NCI-H2196 treated with DMSO at 0.1 percent for 48 hours (cell line): ENCODE measurements around the gene OR2V2.
"Not testable (repeated sequence)": the region's sequence is repeated elsewhere in the genome, so short reads cannot be mapped to it uniquely, and the experiment has no call there.

Source experiments
- DNase-seq: peaks from one replicate; lab custom pipeline; 2025; ENCODE audit not compliant: unreplicated experiment; lab: John Stamatoyannopoulos, UW

The OR2V2 gene

DNA sequence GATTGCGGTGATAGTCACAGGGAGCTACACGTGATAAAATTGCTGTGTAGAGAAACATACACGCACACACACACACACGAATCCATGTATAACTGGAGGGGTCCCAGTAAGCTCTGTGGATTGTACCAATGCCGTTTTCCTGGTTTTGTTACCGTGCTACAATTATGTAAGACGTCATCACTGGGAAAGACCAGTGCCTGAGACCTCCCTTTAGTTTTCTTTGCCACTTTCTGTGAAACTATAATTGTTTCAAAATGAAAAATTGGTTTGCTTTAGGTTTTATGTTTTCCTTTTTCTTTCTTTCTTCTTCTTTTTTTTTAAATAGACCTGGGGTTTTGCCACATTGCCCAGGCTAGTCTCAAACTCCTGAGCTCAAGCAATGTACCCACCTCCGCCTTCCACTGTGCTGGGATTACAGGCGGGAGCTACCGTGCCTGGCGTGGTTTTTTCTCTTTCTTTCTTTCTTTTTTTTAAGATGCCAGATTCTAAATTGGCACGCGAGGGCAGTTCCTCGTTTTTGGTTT, 21.3 kb downstream of the OR2V2 start:
- DNase-seq = no peak

DNA sequence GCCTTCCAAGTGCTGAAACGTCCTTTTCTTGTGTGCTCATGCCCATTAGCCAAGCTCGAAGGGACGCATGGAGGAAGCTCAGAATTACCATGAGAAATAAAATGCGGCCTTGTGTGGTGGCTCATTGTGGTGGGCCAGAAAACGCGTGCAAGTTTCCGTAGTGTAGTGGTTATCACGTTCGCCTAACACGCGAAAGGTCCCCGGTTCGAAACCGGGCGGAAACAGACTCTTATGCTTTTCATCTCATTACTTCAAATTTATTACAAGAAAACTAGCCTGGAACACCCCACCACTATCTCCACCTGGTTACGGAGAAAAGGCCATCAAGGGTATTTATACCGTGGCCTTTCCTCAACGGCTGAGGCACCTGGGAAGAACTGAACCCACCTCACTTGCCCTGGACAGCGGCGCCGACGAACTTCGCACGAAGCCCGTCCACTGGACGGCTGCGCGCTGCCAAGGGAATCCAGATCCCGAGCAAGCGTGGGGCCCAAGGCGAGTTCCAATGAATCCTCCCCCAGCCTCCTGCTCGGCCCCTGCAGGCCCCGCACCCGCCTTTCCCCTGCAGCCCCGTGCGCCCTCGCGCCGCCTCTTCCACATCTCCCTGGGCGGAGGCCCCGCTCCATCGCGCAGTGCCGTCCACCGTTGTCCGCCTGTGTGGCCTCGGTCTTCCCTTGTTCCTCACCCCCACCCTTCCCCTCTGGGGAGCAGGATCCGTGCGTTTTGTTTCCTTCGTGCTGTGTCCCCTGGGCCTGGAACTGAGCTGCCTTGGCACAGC, 22.3 kb downstream of the OR2V2 start:
- not testable (repeated sequence) for DNase-seq

DNA sequence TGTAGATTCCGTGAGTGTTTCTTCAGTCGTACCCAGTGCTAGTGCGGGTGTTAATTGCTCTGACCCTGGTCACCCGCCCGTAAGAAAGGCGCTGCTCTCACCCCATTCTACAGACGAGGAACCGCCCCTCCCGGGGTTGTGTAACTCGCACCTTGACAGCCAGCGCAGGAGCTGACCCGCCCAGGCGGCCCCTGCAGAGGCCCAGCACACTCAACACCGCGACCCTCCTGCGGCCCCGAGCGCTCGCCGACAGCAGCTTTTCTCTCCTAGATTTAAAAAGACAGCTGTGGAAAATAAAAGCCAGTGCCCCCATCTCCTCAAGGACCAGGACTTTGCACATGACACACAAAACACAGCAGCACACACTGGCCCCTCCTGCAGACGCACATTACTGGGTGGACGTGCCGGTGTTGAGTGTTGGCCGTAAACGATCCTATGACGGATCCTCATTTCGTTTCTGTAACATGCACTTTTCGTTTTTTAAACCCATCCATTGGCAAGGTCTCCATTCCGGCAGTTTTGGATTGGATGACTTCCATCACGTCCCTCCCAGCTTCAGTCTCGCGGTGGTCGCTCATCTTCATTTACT, 22.9 kb downstream of the OR2V2 start:
- no peak for DNase-seq

DNA sequence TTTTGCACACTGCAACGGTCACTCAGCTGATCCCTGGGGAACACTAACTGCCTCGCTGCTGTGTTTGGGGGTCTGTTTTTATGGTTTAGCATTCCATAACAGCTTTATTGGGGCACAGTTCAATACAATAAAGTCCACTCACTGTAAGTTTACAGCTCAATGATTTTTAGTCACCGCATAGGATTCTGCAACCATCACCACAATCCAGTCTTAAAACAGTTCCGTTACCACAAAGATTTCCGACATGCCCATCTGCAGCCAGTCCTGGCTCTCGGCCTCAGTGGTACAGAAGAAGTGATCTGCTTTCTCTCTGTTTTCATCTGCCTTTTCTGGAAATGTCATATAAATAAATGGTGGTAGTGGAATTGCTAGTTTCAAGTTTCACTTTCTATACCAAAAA, 23.6 kb downstream of the OR2V2 start:
- no peak for DNase-seq

DNA sequence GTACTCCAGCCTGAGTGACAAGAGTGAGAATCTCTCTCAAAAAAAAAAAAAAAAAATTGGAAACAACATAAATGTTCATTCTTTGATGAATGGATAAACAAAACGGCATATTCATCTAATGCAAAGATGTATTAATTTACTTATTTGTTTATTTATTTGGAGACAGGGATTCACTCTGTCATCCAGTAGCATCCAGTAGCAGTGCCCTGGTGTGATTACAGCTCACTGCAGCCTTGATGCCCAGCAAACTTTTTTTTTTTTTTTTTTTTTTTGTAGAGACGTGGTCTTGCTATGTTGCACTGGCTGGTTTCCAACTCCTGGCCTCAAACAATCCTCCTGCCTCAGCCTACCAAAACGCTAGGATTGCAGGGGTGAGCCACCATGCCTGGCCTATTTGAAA, 24.4 kb downstream of the OR2V2 start:
- no peak for DNase-seq

DNA sequence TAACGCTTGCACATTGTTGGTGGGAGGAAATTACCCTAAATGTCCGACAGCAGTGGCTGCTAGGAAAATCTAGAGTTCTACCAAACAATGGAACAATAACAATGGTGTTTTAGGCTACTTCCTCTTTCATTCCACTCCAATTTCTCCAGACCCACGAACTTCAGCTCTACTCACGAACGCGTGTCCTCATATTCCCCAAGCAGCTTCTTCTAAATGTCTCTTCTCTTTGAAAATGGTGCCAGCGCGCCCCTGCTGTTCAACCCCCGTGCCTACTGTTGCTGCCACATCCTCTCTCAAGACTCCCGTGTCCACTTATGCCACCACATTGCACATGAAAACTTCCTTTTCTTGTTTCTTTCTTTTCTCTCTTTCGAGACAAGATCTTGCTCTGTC, 25.6 kb downstream of the OR2V2 start:
- DNase-seq = no peak

DNA sequence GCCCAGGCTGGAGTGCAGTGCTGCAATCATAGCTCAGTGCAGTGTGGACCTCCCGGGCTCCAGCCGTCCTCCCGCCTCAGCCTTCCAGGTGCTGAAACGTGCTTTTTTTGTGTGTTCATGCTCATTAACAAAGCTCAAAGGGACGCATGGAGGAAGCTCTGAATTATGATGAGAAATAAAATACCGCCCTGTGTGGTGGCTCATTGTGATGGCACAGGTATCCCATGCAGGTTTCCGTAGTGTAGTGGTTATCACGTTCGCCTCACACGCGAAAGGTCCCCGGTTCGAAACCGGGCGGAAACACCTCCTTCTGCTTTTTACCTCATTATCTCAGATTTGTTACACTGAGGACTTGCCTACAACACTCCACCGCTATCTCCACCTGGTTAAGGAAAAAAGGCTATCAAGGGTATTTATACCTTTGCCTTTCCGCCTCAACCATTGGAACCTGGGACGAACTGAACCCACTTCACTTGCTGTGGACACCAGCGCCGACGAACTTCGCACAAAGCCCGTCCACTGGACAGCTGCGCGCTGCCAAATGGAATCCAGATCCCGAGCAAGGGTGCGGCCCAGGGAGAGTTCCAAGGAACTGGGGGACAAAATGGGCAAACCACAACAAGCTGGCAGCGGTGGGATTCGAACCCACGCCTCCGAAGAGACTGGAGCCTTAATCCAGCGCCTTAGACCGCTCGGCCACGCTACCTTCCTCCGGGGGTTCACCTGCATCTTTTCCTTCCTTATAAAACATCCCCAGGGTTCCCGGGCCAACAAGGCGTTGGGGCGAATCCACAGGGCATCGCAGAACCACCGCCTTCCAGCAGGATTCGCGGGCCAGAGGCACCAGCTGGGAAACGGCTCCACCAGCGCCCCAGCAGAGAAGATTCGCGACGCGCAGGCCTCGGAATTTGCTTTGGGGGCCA, 26.3 kb downstream of the OR2V2 start:
- DNase-seq = no peak

DNA sequence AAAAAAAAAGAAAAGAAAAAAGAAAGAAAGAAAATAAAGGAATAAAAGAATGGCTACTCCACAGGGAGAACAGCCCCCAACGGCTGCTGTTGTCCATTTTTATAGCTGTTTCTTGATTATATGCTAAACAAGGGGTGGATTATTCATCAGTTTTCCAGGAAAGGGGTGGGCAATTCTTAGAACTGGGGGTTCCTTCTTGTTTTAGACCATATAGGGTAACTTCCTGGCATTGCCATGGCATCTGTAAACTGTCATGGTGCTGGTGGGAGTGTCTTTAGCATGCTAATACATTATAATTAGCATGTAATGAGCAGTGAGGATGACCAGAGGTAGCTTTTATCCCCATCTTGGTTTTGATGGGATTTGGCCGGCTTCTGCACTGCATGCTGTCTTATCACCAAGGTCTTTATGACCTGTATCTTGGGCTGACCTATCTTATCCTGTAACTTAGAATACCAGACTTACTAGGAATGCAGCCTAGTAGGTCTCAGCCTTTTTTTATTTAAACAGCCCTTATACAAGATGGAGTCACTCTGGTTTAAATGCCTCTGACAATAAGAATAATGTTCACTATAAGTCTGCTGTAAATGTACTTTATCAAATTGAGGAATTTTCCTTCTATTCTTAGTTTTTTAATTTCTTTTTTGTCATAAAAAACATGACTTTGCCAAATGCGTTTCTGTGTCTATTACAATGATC, 29.0 kb downstream of the OR2V2 start:
- no peak for DNase-seq

DNA sequence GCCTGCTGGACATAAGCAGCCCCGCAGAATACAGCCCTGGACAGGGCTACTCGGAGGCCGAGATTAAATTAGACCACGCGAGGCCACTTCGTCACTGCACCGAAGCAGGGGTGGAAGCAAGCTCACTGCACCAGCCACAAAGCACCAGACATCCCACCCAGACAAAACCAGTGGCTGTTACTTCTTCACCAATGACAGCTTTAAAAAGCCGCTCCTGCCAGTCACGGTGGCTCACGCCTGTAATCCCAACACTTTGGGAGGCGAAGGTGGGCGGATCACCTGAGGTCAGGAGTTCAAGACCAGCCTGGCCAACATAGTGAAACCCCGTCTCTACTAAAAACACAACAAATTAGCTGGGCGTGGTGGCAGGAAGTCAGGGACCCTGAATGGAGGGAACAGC, 30.2 kb downstream of the OR2V2 start:
- not testable (repeated sequence) for DNase-seq

DNA sequence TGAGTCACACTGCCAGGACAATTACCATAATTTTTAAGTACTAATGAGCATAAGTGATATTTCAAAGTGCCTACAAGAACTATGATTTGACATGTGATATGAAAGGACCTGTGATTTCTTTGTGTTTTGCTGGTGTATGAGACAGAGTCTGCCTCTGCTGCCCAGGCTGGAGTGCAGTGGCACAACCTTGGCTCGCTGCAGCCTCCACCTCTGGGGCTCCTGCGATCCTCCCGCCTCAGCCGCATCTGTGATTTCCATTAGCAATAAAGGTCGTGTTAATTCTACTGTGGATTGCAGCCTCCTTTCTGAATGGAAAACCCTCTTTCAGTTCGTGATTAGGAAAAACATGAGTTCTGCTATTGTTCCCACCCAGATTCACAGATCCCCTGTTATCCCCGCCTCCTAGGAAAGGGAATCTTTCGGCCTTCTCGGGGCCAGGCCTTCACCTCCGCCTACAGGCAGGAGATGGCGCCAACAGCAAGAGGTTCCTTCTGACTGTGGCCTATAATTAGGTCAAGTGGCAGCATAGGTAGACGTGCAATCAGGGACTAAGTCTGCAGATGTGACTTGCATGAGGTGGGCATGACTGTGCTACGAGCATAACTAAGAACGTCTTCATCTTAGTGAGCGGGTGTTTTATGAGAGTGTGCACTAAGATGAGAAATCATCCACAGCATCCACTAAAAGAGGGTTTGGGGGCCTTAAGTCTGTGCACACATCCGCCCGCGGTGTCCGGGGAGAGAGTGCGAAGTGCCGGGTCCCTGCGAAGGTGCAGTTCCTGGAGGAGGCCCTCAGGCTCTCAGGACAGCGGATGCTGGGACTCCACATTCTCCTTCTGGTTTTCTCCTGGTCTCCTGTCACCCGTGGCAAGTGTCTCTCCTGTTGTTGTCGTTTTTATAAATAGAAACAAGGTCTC, 34.5 kb downstream of the OR2V2 start:
- DNase-seq = no peak

DNA sequence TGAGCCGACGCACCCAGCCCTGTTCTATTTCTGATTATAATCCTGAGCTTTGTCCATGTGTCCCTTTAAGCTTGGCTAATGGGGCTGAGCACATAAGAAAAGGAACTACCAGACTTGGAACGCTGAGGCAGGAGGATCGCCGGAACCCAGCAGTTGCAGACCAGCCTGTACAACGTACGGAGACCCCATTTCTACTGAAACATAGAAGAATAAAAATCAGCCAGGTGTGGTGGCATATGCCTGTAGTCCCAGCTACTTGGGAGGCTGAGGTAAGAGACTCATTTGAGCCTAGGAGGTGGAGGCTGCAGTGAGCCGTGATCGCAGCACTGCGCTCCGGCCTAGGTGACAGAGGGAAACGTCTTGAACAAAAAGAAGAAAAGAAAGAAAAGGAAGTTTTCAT, 35.3 kb downstream of the OR2V2 start:
- no peak for DNase-seq

DNA sequence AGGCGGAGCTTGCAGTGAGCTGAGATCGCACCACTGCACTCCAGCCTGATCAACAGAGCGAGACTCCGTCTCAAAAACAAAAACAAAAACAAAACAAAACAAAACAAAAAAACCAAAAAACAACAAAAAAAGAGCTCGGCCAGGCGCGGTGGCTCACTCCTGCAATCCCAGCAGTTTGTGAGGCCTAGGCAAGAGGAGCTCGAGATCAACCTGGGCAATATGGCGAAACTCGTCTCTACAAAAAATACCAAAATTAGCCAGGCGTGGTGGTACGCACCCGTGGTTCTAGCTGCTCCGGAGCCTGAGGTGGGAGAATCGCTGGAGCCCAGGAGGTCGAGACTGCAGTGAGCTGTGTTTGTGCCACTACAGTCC, 37.4 kb downstream of the OR2V2 start:
- no peak for DNase-seq

DNA sequence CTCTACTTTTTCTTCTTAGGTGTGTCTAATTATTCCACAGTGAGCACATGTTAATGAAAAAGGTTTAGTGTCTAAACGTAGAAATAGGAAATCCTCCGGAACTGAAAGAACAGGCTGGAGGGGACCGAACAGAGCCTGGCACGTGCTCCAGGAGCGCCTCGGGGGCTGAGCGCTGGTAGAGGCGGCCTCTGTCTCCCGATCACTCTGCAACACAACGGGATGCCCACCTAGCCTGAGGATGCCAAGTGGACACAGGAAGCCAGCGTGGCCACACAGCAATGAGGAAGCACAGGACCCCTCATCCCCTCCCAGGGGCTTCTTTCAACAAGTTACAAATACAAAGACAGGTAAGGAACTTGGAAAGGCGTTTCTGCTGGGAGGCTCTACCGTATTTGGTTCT, 38.2 kb downstream of the OR2V2 start:
- no peak for DNase-seq

DNA sequence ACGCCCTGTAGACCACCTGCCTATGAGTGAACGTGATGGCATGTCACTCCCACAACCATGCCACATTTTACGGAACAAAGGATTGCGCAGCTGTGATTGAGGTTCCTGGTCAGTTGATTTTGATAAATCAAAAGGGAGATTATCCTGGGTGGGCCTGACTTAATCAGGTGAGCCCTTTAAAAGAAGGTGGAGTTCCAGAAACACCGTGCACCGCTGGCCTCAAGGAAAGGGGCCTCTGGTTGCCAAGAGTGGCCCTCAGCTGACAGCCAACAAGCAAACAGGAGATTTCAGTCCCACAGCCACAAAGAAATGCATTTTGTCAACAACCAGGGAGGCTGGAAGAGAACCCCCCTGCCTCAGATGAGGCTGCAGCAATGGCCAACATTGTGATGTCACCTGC, 38.6 kb downstream of the OR2V2 start:
- no peak for DNase-seq

DNA sequence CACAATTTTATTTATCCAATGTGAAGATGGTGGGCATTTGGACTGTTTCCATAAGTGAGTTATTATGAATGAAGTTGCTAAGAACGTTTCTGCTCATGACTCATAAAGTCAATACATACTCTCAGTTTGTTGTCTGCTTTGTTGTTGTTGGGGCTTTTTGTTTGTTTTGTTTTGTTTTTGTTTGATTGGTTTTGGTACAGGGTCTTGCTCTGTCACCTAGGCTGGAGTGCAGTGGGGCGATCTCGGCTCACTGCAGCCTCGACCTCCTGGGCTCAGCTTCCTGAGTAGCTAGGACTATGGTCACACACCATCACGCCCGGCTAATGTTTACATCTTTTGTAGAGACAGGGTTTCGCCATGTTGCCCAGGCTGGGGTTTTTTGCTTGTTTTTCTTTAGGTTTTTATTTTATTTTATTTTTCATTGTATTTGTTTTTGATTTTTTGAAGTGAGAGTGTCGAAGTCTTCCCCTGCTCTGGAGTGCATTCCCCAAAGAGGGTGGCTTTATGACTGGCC, 39.7 kb downstream of the OR2V2 start:
- no peak for DNase-seq

DNA sequence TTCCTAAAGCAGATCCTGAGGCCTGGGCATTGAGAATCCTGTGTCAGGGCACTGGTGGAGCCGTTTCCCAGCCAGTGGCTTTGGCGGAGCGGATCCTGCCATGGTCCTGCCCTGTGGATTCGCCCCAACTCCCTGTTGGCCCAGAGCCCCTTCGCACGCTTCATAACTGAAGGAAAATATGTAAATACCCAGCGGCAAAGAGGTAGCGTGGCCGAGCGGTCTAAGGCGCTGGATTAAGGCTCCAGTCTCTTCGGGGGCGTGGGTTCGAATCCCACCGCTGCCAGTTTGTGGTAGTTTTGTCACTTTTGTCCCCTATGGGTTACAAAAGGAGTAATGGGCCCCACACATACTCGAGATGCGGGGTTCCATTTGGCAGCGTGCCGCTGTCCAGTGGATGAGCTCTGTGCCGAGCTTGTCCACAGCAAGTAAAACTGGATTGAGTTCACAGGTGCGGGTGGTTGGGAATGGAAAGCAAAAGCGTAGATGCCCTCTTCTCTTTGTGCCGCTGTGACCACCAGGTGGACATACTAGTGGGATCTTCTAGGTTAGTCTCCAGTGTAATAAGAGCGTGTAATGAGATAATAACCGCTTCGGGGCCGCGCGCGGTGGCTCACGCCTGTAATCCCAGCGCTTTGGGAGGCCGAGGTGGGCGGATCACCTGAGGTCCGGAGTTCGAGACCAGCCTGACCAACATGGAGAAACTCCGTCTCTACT, 40.3 kb downstream of the OR2V2 start:
- no peak for DNase-seq

DNA sequence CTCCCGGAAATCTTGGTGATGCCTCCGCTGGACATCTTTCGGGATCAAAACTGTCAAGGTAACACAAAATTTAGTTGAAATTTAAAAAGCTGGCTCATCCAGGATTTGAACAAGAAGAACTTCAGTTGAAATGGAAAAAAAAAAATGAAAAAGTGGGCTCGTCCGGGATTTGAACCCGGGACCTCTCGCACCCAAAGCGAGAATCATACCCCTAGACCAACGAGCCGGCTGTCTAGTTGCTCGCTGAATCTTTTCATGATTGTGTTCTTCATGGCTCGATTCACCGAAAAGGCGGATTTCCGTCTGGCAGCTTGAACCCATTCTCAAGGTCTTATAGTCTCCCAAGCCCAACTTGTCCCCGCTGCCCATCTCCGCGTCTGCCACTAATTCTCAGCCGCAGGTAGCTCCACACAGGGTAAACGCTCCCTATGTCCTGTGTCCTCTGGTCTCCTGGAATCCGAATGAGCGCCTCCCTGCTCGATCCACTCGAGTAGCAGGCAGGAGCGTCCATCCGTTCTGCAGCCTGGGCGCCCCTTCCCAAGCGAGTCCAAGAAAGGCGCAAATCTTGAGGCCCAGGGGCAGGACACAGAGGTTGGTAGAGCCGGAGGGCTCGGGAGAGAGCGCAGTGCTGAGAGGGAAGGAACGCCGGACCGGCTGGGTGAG, 41.4 kb downstream of the OR2V2 start:
- no peak for DNase-seq

DNA sequence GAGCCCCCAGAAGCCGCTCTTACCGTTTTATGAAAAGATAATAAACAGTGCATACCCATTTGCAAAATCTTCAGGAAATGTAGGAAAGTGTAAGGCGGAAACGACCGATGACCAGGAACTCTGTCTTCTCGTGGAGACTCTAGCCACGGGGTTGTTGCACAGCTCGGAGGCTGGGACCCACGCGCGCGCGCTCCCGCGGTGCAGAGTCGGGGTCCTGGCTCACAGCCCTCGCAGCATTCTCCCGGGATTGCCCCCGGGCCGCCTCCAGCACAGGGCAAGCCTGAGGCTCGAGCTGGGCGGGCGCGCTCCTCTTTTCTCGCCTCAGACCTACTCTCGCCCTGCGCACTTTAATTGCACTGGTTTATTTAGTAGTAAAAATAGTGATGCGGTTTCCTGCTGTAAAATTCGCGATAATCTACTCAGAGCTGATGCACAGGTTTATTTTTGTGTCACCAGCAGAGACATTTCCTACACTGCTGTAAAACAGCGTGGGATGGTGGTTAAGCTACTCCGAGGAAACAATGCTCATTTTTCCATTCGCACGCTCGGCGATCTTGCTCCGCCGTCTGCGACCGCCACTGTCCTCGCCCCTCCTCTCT, 42.1 kb downstream of the OR2V2 start:
- no peak for DNase-seq
